SU-DHL-6 (cell line): ENCODE data around the gene BPIFB4.
A peak's percentile ranks its signal among the peaks of the same experiment; 100 is the strongest.

ENCODE experiments used
- H2AFZ ChIP-seq: fragments of 200-600 bp; sonication (generic); 2 replicates; pipeline ENCODE4 v1.6.1; 2014; ENCODE audit warnings: low read depth, mild to moderate bottlenecking, moderate library complexity, mixed read lengths, antibody characterized with exemption, low read length; ENCODE audit not compliant: severe bottlenecking
- H3F3A ChIP-seq: fragments of 200-600 bp; shearing (Covaris generic); 2 replicates; pipeline ENCODE4 v1.6.0; 2016; ENCODE audit warnings: antibody characterized with exemption, mild to moderate bottlenecking; ENCODE audit not compliant: insufficient read depth
- H3K27ac ChIP-seq: fragments of 200-600 bp; sonication (generic); 2 replicates; pipeline ENCODE4 v1.5.1; 2016; ENCODE audit warnings: low read depth, mild to moderate bottlenecking, low read length, moderate library complexity, mixed read lengths
- H3K27me3 ChIP-seq: fragments of 200-600 bp; sonication (generic), shearing (Covaris generic); 2 replicates; pipeline ENCODE4 v1.6.0; 2014; ENCODE audit warnings: mild to moderate bottlenecking, low read length
- H3K36me3 ChIP-seq: fragments of 200-600 bp; sonication (generic); 2 replicates; pipeline ENCODE4 v1.6.1; 2014; ENCODE audit warnings: mild to moderate bottlenecking, low read length, mixed read lengths
- H3K4me2 ChIP-seq: fragments of 300-600, 200-600 bp; shearing (Covaris generic), sonication (generic); 2 replicates; pipeline ENCODE4 v1.6.0; 2014; ENCODE audit warnings: low read length, low read depth, mild to moderate bottlenecking; ENCODE audit not compliant: poor library complexity, severe bottlenecking
- H3K4me3 ChIP-seq: fragments of 200-600 bp; sonication (generic); 2 replicates; pipeline ENCODE4 v1.5.1; 2014; ENCODE audit warnings: antibody characterized with exemption, low read length, mild to moderate bottlenecking, mixed read lengths; ENCODE audit not compliant: insufficient read depth, poor library complexity, severe bottlenecking
- H3K79me2 ChIP-seq: fragments of 200-600 bp; sonication (generic); 2 replicates; pipeline ENCODE4 v1.6.1; 2014; ENCODE audit warnings: mild to moderate bottlenecking, low read length, moderate library complexity; ENCODE audit not compliant: insufficient read depth
- H3K9ac ChIP-seq: fragments of 200-600 bp; sonication (generic); 2 replicates; pipeline ENCODE4 v1.7.0; 2014; ENCODE audit warnings: mild to moderate bottlenecking, low read length
- H3K9me2 ChIP-seq: fragments of 200-600 bp; sonication (generic); replicated peaks from 2 replicates; pipeline ENCODE4 v1.6.1; 2014; ENCODE audit warnings: low read length; ENCODE audit not compliant: insufficient read depth
- H3K9me3 ChIP-seq: fragments of 200-600 bp; sonication (generic); 2 replicates; pipeline ENCODE4 v1.6.1; 2014; ENCODE audit warnings: low read length, mixed read lengths; ENCODE audit not compliant: insufficient read depth
- H4K20me1 ChIP-seq: fragments of 200-600 bp; sonication (generic); 2 replicates; pipeline ENCODE4 v1.6.1; 2014; ENCODE audit warnings: low read depth, mild to moderate bottlenecking, antibody characterized with exemption, low read length, moderate library complexity, mixed read lengths
- CTCF ChIP-seq: fragments of 200-600 bp; sonication (generic); IDR thresholded peaks from one replicate; pipeline ENCODE4 v1.5.1; 2017; ENCODE audit warnings: antibody characterized with exemption, mild to moderate bottlenecking, low read length, moderate library complexity; ENCODE audit not compliant: insufficient read depth, poor library complexity, severe bottlenecking
- EZH2phosphoT487 ChIP-seq: fragments of 200-600 bp; sonication (generic), shearing (Covaris generic); conservative IDR thresholded peaks from 2 replicates; pipeline ENCODE4 v1.6.1; 2018; ENCODE audit warnings: mild to moderate bottlenecking, antibody characterized with exemption, low read length, moderate library complexity, mixed read lengths

Gene BPIFB4

DNA sequence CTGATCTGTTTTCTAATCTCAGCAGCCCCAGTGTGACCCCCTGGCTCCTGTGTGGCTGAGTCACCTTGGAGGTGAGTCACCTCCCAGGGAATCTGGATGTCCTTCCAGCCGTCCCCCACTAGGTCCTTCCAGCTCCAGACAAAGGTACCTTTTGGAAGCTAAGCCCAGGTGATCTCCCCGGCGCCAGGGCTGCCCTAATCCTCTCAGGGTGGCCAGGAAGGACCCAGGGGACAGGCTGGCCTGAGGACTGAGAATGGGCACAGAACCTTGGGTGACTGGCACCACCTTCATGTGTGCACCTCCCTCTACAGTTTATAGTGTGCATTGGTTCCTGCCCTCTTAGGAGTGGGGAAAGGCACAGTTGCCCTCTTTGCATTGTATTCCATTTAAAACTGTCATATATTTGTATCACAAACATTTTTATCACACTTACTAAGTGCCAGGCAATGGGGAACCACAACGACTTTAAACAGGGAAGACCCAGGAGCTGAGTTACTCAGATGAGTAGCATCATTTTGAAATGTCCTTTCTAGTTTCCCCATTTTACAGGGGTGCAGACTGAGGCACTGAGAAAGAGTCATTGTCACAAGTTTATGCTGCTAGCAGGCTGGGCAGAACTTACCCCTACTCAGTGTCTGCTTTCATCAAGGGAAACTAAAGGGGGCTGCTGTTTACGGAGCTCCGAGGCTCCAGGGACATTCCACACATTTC is 2.6 kb upstream of the BPIFB4 start:
- Histone ChIP-seq H3K9me3 (no peaks in the 10 kb centered on the region), H4K20me1 (no peaks in the 10 kb centered on the region), H3K4me2 (no peak overlapping the region), H3K9ac (no peak overlapping the region), H3K27me3 (no peaks in the 10 kb centered on the region), H3K4me3 (no peak overlapping the region), H2AFZ (no peak overlapping the region), H3K36me3 (no peaks in the 10 kb centered on the region), H3K27ac (no peak overlapping the region), H3K9me2 (no peaks in the 10 kb centered on the region), H3K79me2 (no peaks in the 10 kb centered on the region), H3F3A (no peaks in the 10 kb centered on the region)
- TF ChIP-seq CTCF: peak; percentile 28
- no peak for TF ChIP-seq EZH2phosphoT487

DNA sequence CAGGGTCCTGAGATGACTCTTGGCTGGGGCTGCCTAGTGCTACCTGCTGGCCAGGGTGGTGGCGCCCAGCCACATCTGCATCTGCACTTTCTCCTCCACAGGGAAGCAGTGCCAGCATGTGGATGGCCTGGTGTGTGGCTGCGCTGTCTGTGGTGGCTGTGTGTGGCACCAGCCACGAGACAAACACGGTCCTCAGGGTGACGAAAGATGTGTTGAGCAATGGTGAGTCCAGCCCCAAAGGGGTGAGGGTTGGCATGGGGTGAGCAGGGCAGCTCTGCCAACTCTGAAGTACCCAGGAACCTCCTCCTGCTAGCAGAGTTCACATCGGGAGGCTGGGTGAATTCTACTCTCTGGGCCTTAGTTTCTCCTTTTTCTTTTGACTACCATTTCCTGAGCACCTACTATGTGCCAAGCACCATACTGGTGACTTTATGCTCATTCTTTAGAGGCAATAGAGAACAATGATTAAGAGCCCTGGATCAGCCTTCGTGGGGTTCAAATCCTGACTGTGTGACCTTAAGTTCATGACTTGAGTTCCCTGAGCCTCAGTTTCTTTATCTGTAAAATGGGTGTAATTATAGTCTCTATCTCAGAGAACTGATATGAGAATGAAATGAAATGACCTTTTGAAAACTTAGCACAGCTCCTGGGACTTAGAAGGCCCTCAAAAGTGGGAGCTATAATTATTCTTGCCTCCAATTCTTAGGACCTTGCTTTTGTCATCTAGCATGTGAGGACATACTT is 2.1 kb downstream of the BPIFB4 start:
- no peak overlapping the region for H2AFZ ChIP-seq
- H3K9ac ChIP-seq: no peak overlapping the region
- H3K79me2 ChIP-seq: no peaks in the 10 kb centered on the region
- H3K4me3 ChIP-seq: no peak overlapping the region
- no peak overlapping the region for H3K27ac ChIP-seq
- no peaks in the 10 kb centered on the region for H3K9me2 ChIP-seq
- H3F3A ChIP-seq: no peaks in the 10 kb centered on the region
- no peaks in the 10 kb centered on the region for H3K36me3 ChIP-seq
- no peaks in the 10 kb centered on the region for H3K27me3 ChIP-seq
- H3K4me2 ChIP-seq: no peak overlapping the region
- H4K20me1 ChIP-seq: no peaks in the 10 kb centered on the region
- TF ChIP-seq EZH2phosphoT487 (no peak), CTCF (no peak)
- H3K9me3 ChIP-seq: no peaks in the 10 kb centered on the region

GRCh38 chr20:33082546-33082945 is 3.1 kb downstream of the BPIFB4 start:
- Histone ChIP-seq H2AFZ (no peak overlapping the region), H3K9ac (no peak overlapping the region), H3K36me3 (no peaks in the 10 kb centered on the region), H4K20me1 (no peaks in the 10 kb centered on the region), H3K27ac (no peak overlapping the region), H3K79me2 (no peaks in the 10 kb centered on the region), H3K9me3 (no peaks in the 10 kb centered on the region), H3K4me3 (no peak overlapping the region), H3F3A (no peaks in the 10 kb centered on the region), H3K9me2 (no peaks in the 10 kb centered on the region), H3K27me3 (no peaks in the 10 kb centered on the region), H3K4me2 (no peak overlapping the region)
- TF ChIP-seq CTCF (no peak), EZH2phosphoT487 (no peak)
